ENCODE measurements around the gene CEP83.
A peak's percentile ranks its signal among the peaks of the same experiment; 100 is the strongest.
"Not testable (repeated sequence)": the region's sequence is repeated elsewhere in the genome, so short reads cannot be mapped to it uniquely, and the experiment has no call there.

The CEP83 gene, protein sequence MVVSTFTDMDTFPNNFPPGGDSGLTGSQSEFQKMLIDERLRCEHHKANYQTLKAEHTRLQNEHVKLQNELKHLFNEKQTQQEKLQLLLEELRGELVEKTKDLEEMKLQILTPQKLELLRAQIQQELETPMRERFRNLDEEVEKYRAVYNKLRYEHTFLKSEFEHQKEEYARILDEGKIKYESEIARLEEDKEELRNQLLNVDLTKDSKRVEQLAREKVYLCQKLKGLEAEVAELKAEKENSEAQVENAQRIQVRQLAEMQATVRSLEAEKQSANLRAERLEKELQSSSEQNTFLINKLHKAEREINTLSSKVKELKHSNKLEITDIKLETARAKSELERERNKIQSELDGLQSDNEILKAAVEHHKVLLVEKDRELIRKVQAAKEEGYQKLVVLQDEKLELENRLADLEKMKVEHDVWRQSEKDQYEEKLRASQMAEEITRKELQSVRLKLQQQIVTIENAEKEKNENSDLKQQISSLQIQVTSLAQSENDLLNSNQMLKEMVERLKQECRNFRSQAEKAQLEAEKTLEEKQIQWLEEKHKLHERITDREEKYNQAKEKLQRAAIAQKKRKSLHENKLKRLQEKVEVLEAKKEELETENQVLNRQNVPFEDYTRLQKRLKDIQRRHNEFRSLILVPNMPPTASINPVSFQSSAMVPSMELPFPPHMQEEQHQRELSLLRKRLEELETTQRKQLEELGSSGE

GRCh38 chr12:94459728-94460615 is at the start of gene CEP83:
Gene CEP83, minus strand, starts transcription at chr12:94459867. Its CDS starts 47,377 bp downstream, at chr12:94412490.
- DNase-seq, result peak; percentile 93 to 97 (median 97)

DNA sequence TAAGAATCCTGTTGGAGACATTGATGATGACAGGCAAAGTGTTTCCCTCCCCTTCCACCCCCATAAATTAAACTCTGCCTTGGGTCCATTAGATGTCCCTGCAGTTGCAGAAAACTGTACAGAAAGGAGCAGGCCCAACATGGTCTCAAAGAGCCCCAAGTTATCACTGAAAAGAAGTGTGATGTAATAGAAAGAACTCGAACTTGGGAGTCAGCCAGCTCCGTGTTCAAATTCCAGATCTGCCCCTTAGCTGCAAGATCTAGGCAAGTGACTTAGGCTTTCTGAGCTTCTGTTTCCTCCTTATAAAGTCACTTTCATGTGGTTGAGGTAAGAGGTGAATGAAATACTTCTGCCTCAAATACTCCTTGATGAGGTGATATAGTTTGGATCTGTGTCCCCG is 49.6 kb upstream of the CEP83 start:
- DNase-seq, result no peak

DNA sequence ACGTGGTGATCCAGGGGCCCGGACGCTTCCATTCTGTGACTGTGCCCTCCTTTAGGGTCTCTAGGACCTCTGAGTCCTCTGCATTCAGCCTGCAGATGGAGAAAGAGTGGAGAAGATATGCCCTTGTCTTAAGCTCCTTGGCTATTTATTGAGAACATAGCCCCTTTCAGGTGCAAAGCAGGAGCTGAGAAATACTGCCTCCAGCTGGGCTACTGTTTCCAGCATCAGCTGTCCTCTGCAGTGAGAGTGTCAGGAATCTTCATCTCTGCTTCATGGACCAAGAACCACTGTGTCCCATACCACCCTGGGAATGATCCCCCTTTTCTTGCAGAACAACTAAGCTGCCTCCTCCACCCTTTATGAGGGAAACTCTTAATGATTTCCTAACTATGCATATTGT is 47.8 kb upstream of the CEP83 start:
- no peak for DNase-seq

- no peak for DNase-seq
Observed at GRCh38 chr12:94504386-94504785, 44.7 kb upstream of the CEP83 start.

GRCh38 chr12:94503619-94504018 is 44.0 kb upstream of the CEP83 start:
- no peak for DNase-seq

DNA sequence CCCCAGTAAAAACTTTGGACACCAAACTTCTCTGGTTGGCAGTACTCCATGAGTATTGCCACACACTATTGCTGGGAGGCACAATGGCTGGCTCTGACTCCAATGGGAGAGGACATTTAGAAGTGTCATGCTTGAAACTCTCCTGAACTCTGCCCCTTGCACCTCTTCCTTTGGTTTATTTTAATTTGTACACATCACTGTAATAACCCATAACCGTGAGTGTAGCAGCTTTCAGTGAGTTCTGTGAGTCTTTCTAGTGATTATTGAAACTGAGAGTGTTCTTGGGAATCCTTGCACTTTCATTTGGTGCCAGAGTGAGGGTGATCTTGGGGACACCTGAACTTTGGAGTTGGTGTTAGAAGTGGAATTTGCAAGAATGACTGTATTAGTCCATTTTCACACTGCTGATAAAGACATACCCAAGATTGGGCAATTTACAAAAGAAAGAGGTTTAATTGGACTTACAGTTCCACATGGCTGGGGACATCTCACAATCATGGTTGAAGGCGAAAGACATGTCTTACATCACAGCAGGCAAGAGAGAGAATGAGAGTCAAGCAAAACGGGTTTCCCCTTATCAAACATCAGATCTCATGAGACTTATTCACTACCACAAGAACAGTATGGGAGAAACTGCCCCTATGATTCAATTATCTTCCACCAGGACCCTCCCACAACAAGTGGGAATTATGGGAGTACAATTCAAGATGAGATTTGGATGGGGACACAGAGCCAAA is 41.3 kb upstream of the CEP83 start:
- peak; percentile 16 to 46 (median 22) for DNase-seq

DNA sequence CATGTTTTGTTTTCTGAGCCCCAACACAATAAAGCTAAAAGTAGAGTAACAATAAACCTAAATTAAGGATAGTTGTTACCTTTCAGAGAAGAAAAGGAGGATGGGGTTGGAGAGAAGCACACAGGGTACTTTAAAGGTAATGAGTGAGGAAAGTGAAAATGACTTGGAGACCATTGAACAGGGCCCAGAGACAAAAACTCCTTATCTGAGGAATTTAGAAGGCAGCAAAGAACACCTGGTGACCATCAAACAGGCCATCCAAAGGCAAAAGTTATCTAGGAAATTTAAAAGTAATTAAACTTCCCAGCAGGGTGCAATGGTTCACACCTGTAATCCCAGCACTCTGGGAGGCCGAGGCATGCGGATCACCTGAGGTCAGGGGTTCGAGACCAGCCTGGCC is 39.0 kb upstream of the CEP83 start:
- no peak for DNase-seq

GRCh38 chr12:94498073-94498472 is 38.4 kb upstream of the CEP83 start:
- no peak for DNase-seq

DNA sequence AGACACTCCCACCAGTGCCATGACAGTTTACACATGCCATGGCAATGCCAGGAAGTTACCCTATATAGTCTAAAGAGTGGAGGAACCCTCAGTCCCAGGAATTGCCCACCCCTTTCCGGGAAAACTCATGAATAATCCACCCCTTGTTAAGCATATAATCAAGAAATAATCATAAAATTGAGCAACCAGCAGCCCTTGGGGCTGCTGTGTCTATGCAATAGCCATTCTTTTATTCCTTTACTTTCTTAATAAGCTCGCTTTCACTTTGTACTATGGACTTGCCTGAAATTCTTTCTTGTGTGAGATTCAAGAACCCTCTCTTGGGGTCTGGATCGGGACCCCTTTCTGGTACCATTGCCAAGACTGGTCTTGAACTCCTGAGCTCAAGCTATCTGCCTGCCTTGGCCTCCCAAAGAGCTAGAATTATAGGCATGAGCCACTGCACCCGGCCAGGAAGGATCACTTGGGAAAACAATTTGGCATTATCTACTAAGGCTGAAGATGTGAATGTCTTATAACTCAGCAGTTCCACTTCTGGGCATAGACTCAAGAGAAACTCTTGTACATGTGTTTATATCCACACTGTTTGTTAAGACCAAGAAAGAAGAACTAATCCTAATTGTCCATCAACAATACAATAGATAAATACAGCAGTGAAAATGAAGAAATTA is 35.9 kb upstream of the CEP83 start:
- no peak for DNase-seq

- no peak for DNase-seq
Observed at GRCh38 chr12:94491489-94491888, 31.8 kb upstream of the CEP83 start.

GRCh38 chr12:94488463-94488862 is 28.8 kb upstream of the CEP83 start:
- peak; percentile 30 to 42 (median 31) for DNase-seq

GRCh38 chr12:94481734-94482133 is 22.1 kb upstream of the CEP83 start:
- DNase-seq, result no peak

- no peak for DNase-seq
Observed at GRCh38 chr12:94469522-94469921, 9.9 kb upstream of the CEP83 start.

GRCh38 chr12:94460616-94460959 is 921 bp upstream of the CEP83 start:
- DNase-seq, result no peak

DNA sequence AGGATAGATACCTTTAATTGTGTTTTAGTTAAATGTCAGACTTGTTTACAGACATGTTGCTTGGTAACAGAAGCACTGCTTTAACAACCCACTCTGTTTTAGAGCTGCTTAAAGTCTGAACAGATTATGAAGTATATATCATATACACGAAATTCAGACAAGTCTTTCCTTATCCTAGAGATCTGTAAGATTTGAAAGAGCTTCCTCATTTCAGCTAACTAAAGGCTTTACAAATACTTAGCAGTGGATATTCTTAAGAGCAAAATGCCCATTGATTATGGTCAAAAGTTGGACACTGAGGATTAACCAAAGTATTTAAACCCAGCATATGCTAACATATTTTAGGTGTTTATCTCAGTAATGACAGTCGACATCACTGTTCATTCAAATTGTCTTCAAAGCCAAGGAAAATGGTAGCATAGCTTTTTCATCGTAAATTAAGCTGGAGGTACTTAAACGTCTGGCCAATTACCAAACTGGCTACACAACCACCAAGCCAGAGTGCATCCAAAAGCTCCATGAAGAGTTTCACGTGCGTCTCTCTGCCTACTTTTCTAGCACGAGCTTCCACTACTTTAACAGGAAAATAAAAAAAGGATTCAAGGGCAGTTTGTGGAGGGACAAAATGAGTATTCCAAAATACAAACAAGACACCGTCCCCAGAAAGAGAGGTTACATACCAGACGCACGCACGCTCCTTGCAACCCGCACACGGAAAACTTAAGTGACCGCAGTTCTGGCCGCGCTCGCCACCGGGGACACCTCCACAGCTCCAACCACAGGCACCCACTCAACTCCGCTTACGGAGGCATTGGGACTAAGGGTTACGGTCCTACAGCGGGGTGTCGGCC is 565 bp downstream of the CEP83 start:
- DNase-seq, result peak; percentile 7 to 47 (median 38)

- DNase-seq, result peak; percentile 42 to 81 (median 71)
Observed at GRCh38 chr12:94457311-94457710, 2.4 kb downstream of the CEP83 start.

DNA sequence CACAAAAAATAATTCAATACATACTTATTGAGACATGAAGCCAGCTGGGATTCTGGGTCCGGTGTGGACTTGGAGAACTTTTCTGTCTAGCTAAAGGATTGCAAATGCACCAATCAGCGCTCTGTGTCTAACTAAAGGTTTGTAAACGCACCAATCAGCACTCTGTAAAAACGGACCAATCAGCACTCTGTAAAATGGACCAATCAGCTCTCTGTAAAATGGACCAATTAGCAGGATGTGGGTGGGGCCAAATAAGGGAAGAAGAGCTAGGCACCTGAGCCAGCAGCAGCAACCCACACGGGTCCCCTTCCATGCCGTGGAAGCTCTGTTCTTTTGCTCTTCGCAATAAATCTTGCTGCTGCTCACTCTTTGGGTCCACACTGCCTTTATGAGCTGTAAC is 5.3 kb downstream of the CEP83 start:
- not testable (repeated sequence) for DNase-seq

DNA sequence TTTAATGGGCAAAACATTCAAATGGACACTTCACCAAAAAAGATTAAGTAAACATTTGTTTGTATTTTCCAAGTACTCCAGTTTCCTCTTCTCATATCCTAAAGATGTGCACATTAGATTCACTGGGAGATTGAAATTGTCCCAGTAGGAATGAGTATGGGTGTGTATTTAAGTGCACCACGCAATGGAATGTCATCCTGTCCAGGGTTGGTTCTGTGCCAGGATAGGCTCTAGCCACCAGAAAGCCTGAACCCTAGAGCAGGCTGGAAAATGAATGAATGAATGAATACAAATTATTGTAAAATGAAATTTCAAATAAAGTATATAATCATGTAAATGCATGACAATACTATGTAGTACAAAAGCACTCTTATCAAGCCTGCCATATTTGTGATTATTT is 14.0 kb downstream of the CEP83 start:
- no peak for DNase-seq

GRCh38 chr12:94437303-94437702 is 22.4 kb downstream of the CEP83 start:
- no peak for DNase-seq

GRCh38 chr12:94435511-94435927 is 24.1 kb downstream of the CEP83 start:
- no peak for DNase-seq

GRCh38 chr12:94434171-94434570 is 25.5 kb downstream of the CEP83 start:
- DNase-seq, result peak in 1 of 3 donors; percentile 26
